Measurements from ENCODE around the gene APCDD1.

DNA sequence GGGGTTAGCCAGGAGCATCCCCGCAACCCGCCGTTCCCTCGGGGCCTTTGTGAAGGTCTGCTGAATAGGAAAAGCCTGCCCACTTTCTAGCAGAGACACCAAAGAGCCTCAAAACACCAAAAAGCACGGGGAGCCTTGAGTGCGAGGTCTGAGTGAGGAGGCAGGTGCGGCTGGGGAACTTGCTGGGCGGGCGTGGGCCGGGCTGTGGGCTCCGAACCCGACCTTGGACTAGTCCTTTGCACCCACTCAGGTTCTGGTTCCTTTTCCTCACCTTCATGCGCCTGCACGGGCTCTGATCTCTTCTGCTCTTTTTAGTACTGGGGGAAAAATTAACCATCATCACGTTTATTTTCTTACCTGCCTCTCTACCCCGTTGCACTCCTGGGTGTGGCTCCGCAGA lies 19.9 kb downstream of the APCDD1 start:
- TF ChIP-seq POLR2AphosphoS5 (IDR thresholded peaks at IDR 0.05) (no peak), POLR2A (IDR thresholded peaks at IDR 0.05) (no peak), EP300 (IDR thresholded peaks at IDR 0.05) (no peak)
- TF ChIP-seq, protein P1, sequence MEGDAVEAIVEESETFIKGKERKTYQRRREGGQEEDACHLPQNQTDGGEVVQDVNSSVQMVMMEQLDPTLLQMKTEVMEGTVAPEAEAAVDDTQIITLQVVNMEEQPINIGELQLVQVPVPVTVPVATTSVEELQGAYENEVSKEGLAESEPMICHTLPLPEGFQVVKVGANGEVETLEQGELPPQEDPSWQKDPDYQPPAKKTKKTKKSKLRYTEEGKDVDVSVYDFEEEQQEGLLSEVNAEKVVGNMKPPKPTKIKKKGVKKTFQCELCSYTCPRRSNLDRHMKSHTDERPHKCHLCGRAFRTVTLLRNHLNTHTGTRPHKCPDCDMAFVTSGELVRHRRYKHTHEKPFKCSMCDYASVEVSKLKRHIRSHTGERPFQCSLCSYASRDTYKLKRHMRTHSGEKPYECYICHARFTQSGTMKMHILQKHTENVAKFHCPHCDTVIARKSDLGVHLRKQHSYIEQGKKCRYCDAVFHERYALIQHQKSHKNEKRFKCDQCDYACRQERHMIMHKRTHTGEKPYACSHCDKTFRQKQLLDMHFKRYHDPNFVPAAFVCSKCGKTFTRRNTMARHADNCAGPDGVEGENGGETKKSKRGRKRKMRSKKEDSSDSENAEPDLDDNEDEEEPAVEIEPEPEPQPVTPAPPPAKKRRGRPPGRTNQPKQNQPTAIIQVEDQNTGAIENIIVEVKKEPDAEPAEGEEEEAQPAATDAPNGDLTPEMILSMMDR (IDR thresholded peaks at IDR 0.05), result no peak

Measured in gastroesophageal sphincter (tissue), 3 donors.